KBM-7 (cell line): Measurements from ENCODE around the gene TMC1.

Experiments
- DNase-seq: peaks from one replicate; pipeline ENCODE4 v3.0.0-alpha.2; 2015
- in situ Hi-C: fragments of 300-500 bp; cut with MboI; formaldehyde crosslinking; loops from 2 replicates; pipeline ENCODE4 v1.14.3; 2020; ENCODE audit warnings: low sequenced_read_pairs, low pct_unique_long_range_greater_than_20kb, mixed read lengths

Gene TMC1

GRCh38 chr9:72703574-72703973 is 182.2 kb downstream of the TMC1 start:
- in situ Hi-C loops: no loop called here
- no peak for DNase-seq

- DNase-seq: no peak
- in situ Hi-C loops: no loop called here
These were observed 183.4 kb downstream of the TMC1 start for GRCh38 chr9:72704688-72705375.

- no peak for DNase-seq
- in situ Hi-C loops: no loop called here
These were observed 197.1 kb downstream of the TMC1 start for GRCh38 chr9:72718503-72718902.

DNA sequence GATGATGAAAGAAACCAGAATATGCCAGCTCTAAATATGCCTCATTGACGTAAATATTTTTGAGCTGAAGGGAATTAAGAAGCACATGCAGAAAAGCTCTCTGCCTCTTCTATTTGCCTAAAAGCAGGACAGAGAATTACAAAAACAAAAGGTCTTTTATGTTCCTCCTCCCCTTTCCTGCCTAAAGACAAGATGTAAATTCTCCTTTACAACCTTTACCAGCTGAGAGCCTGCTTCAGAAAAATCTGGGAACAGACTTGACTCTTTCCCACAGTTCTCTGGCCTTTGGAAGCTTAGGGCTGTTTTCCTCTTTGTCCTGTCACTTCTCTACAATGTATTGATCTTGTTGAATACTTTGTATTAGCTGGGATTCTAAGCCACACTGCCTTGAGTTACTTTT is 199.7 kb downstream of the TMC1 start:
- no peak for DNase-seq
- in situ Hi-C loops: no loop called here

DNA sequence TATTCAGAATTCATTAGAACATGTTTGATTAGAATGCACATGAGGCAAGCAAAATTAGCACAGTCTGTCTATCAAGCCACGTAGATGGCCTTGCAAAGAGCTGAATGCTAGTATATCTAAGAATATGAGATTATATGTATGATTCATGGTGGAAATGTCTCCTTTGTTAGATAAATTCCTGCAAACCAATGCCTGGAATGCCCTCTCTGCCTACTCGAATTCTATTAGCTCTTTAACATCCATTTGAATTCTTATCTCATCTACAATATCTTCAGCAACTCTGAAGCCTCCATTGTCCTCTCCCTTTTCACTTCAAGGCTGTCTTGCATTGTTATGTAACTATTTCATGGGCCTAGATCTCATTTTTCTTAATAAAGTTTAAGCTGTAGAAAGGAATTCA is 205.5 kb downstream of the TMC1 start:
- no peak for DNase-seq

GRCh38 chr9:72728031-72728770 is 206.8 kb downstream of the TMC1 start:
- in situ Hi-C loops: no loop called here
- no peak for DNase-seq

More for the DNA sequence above, 205.5 kb downstream of the TMC1 start:
- in situ Hi-C loops: no loop called here

DNA sequence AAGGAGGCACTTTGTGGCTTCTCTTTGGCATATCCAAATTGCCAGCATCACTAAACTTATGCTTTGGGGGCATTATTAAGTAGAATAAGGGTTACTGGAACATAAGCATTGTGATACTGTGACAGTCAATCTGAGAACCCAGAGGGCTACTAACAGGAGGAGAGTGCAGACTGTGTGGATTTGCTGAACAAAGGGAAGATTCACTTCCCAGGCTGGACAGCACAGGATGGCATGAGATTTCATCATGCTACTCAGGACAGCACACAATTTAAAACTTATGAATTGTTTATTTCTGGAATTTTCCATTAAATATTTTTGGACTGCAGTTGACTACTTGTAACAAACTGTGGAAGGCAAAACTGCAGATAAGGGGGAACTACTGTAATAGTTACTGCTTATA is 212.5 kb downstream of the TMC1 start:
- no peak for DNase-seq
- in situ Hi-C loops: no loop called here

DNA sequence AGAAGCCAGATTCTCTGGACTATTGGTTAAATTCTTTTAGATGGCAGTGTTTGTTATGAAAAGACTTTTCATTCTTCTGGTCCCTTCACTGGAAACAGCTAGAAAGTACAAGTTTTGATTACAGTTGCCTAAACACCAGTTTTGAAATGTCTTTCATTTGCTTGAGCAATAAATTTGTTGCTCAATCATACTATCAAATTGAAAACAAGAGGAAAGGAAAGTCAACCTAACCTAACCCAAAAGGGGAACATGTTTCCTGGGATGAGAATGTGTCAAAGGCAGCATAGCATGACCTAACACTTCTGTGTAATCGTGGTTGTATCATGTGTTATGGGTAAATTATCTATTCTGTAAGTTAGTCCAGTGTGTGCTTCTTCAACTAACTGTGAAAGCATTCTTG is 213.2 kb downstream of the TMC1 start:
- in situ Hi-C loops: no loop called here
- no peak for DNase-seq

GRCh38 chr9:72743836-72744235 is 222.4 kb downstream of the TMC1 start:
- no peak for DNase-seq
- in situ Hi-C loops: no loop called here

DNA sequence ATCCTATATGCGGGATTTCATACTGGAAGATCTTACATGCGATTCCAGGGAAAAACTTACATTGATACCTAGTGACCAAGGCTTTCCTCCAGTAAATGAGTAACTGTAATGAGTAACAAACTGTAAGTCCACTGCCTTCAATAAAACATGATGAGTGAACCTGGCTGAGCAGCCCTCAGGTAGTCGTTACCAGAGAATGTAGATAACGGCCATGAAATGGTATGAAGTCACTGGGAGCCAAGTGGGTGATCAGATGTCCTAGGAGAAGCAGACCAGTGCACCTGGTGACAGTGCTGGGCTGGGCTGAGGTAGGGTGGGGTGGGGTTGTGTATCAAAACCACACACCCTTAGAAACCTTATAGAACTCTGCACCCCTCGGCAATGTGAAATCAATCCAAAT is 227.9 kb downstream of the TMC1 start:
- no peak for DNase-seq
- in situ Hi-C loops: no loop called here

- no peak for DNase-seq
- in situ Hi-C loops: no loop called here
These were observed 230.1 kb downstream of the TMC1 start for GRCh38 chr9:72751541-72751940.

- no peak for DNase-seq
- in situ Hi-C loops: no loop called here
These were observed 232.0 kb downstream of the TMC1 start for GRCh38 chr9:72753266-72753893.

DNA sequence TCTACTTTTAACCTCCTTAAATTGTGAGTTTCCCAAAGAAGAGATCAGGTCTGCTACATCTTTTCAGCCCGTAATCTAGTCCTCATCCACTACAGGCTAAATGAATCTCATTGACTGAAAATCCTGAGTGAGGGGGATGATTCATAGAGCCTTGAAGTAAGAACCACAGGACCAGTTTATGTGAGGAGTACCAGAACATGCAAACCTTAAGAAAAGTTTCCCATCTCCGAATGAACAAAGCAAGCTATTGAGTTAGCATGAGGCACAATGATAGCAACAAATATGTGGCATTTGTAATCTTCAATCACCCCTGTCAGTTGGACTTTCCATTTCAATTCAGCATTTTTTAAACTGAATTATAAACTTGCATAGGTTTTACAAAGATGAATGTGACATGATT is 234.4 kb downstream of the TMC1 start:
- DNase-seq: no peak
- in situ Hi-C loops: no loop called here

- in situ Hi-C loops: no loop called here
These were observed 237.5 kb downstream of the TMC1 start for GRCh38 chr9:72758944-72759343.

GRCh38 chr9:72763022-72763421 is 241.6 kb downstream of the TMC1 start:
- in situ Hi-C loops: no loop called here

More at GRCh38 chr9:72758944-72759343, 237.5 kb downstream of the TMC1 start:
- DNase-seq: no peak

GRCh38 chr9:72769546-72769945 is 248.1 kb downstream of the TMC1 start:
- in situ Hi-C loops: no loop called here
- DNase-seq: no peak

More at GRCh38 chr9:72763022-72763421, 241.6 kb downstream of the TMC1 start:
- DNase-seq: no peak

DNA sequence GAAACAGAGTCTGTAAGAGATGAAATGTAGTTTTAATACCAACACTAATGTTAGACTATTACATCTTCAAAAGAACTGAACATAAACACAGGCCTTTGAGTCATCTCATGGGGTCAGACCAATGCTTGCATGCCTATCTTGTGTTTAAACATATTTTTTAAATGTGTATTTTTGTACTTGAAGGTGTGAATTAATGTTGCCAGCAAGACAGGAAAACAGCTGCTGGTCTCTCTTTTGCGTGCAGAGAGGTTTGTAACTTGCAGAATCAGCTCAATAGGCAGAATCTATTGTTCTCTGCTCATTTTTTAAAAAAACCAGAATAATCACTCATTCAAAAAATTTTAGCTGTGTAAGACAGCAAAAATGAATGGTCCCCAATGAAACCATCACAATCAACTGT is 251.3 kb downstream of the TMC1 start:
- in situ Hi-C loops: no loop called here
- no peak for DNase-seq

DNA sequence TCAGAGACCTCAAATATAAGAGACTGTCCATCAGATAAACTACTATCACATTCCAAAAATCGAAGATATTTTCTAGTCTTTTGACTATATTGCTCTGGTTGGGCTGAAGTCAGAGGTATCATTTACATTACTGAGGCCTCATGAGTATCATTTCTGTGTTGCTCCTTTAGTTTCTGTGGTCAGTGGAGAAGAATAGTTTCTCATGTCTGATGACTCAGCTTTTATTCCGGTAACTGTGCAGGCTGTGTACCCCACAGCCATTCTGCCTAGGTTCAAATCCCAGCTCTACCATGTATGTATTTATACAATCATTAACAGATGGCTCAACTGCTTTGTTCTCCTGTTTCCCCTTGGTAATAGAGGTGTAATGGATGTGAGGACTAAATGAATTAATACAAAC is 252.2 kb downstream of the TMC1 start:
- DNase-seq: no peak

GRCh38 chr9:72775570-72775969 is 254.2 kb downstream of the TMC1 start:
- no peak for DNase-seq
- in situ Hi-C loops: no loop called here

More for the DNA sequence above, 252.2 kb downstream of the TMC1 start:
- in situ Hi-C loops: no loop called here

DNA sequence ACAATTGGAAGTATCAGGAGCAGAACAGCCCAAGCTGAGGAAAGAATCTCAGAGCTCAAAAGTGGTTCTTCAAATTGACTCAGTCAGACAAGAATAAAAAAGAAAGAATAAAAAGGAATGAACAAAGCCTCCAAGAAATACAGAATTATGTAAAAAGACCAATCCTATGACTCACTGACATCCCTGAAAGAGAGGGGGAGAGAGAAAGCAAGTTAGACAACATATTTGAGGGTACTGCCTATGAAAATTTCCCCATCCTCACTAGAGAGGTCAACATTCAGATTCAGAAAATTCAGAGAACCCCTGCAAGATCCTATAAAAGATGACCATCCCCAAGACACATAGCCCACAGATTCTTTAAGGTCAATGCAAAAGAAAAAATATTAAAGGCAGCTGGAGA is 258.2 kb downstream of the TMC1 start:
- in situ Hi-C loops: no loop called here
- DNase-seq: no peak
